H9 (cell line): ENCODE measurements around the gene EXO1. TPM values are rescaled to one million over a fixed set of nuclear protein-coding genes. Genes with fewer than 3 reads are reported as not detected.

ENCODE experiments used
- DNase-seq: peaks from one replicate; pipeline ENCODE4 v3.0.0-alpha.2; 2017
- H2AFZ ChIP-seq: one replicate; pipeline ENCODE4 v1.6.1; 2013; ENCODE audit warnings: mild to moderate bottlenecking, low read length, control low read depth, moderate library complexity
- H2AK5ac ChIP-seq: 2 replicates; pipeline ENCODE4 v1.6.1; 2013; ENCODE audit warnings: low read length, control low read depth, mixed read lengths; ENCODE audit not compliant: insufficient read length
- H2BK120ac ChIP-seq: one replicate; pipeline ENCODE4 v1.6.1; 2013; ENCODE audit warnings: low read depth, mild to moderate bottlenecking, low read length, control low read depth, inconsistent platforms; ENCODE audit not compliant: poor library complexity, severe bottlenecking
- H2BK12ac ChIP-seq: 2 replicates; pipeline ENCODE4 v1.6.1; 2013; ENCODE audit warnings: low read length, control low read depth, mixed read lengths, low read depth; ENCODE audit not compliant: insufficient read length
- H2BK15ac ChIP-seq: 2 replicates; pipeline ENCODE4 v1.6.1; 2013; ENCODE audit warnings: low read depth, low read length, control low read depth
- H2BK20ac ChIP-seq: one replicate; pipeline ENCODE4 v1.6.1; 2013; ENCODE audit warnings: low read depth, mild to moderate bottlenecking, low read length, control low read depth, inconsistent platforms; ENCODE audit not compliant: poor library complexity, severe bottlenecking
- H2BK5ac ChIP-seq: 2 replicates; pipeline ENCODE4 v1.6.1; 2013; ENCODE audit warnings: low read length, control low read depth, mixed read lengths; ENCODE audit not compliant: insufficient read length
- H3K14ac ChIP-seq: 2 replicates; pipeline ENCODE4 v1.6.1; 2013; ENCODE audit warnings: low read length, control low read depth; ENCODE audit not compliant: insufficient read depth
- H3K18ac ChIP-seq: 2 replicates; pipeline ENCODE4 v1.6.1; 2013; ENCODE audit warnings: low read depth, mild to moderate bottlenecking, mixed read lengths, low read length, control low read depth; ENCODE audit not compliant: insufficient read length
- H3K23ac ChIP-seq: 2 replicates; pipeline ENCODE4 v1.6.1; 2013; ENCODE audit warnings: low read length, control low read depth, mixed read lengths, low read depth; ENCODE audit not compliant: insufficient read length
- H3K23me2 ChIP-seq: 2 replicates; pipeline ENCODE4 v1.6.1; 2013; ENCODE audit warnings: low read depth, mild to moderate bottlenecking, mixed read lengths, low read length, control low read depth; ENCODE audit not compliant: insufficient read length, poor library complexity, severe bottlenecking
- H3K27ac ChIP-seq: 2 replicates; pipeline ENCODE4 v1.5.1; 2013; ENCODE audit warnings: low read length, control low read depth, mixed read lengths, low read depth; ENCODE audit not compliant: insufficient read length
- H3K27me3 ChIP-seq: 2 replicates; pipeline ENCODE4 v1.6.1; 2013; ENCODE audit warnings: low read length, control low read depth, inconsistent platforms; ENCODE audit not compliant: insufficient read depth
- H3K4ac ChIP-seq: 2 replicates; pipeline ENCODE4 v1.6.1; 2013; ENCODE audit warnings: low read depth, mild to moderate bottlenecking, control low read depth, inconsistent platforms, low read length, moderate library complexity
- H3K4me1 ChIP-seq: 2 replicates; pipeline ENCODE4 v1.6.1; 2013; ENCODE audit warnings: low read length, control low read depth, inconsistent platforms; ENCODE audit not compliant: insufficient read depth
- H3K4me2 ChIP-seq: 2 replicates; pipeline ENCODE4 v1.6.1; 2013; ENCODE audit warnings: low read length, control low read depth, mixed read lengths; ENCODE audit not compliant: insufficient read length, insufficient read depth
- H3K56ac ChIP-seq: 2 replicates; pipeline ENCODE4 v1.6.1; 2013; ENCODE audit warnings: low read depth, mild to moderate bottlenecking, mixed read lengths, low read length, control low read depth; ENCODE audit not compliant: insufficient read length
- H3K79me1 ChIP-seq: 2 replicates; pipeline ENCODE4 v1.6.1; 2013; ENCODE audit warnings: low read depth, mild to moderate bottlenecking, moderate library complexity, low read length, control low read depth, inconsistent platforms; ENCODE audit not compliant: insufficient read depth, poor library complexity, severe bottlenecking
- H3K79me2 ChIP-seq: 2 replicates; pipeline ENCODE4 v1.6.1; 2013; ENCODE audit warnings: low read length, control low read depth, inconsistent platforms; ENCODE audit not compliant: insufficient read depth
- H3K9ac ChIP-seq: 2 replicates; pipeline ENCODE4 v1.6.1; 2013; ENCODE audit warnings: low read length, control low read depth, mixed read lengths; ENCODE audit not compliant: insufficient read length; ENCODE audit errors: extremely low read depth
- H3K9me3 ChIP-seq: one replicate; pipeline ENCODE4 v1.6.1; 2013; ENCODE audit warnings: low read depth, low read length, inconsistent platforms; ENCODE audit not compliant: control insufficient read depth
- H3T11ph ChIP-seq: one replicate; pipeline ENCODE4 v1.6.1; 2013; ENCODE audit warnings: mild to moderate bottlenecking, low read length, control low read depth, inconsistent platforms
- H4K20me1 ChIP-seq: one replicate; pipeline ENCODE4 v1.6.1; 2013; ENCODE audit not compliant: control insufficient read depth, insufficient read length, insufficient read depth
- H4K5ac ChIP-seq: 2 replicates; pipeline ENCODE4 v1.6.1; 2013; ENCODE audit warnings: low read depth, mild to moderate bottlenecking, mixed read lengths, low read length, control low read depth; ENCODE audit not compliant: insufficient read length
- H4K8ac ChIP-seq: replicated peaks from 2 replicates; pipeline ENCODE4 v1.6.1; 2013; ENCODE audit warnings: low read length, control low read depth, mixed read lengths, low read depth; ENCODE audit not compliant: insufficient read length
- H4K91ac ChIP-seq: 2 replicates; pipeline ENCODE4 v1.6.1; 2013; ENCODE audit warnings: low read depth, mild to moderate bottlenecking, moderate library complexity, mixed read lengths, low read length, control low read depth; ENCODE audit not compliant: insufficient read length
- H3K27ac Mint-ChIP-seq, 3 experiments: 2 replicates in 2 of 3; 3 replicates in 1 of 3; pipeline ENCODE4 v1.8.0; 2020 to 2021; ENCODE audit warnings: mixed read lengths in 3 of 3, mild to moderate bottlenecking in 1 of 3, moderate library complexity in 1 of 3
- H3K27me3 Mint-ChIP-seq: 2 replicates; pipeline ENCODE4 v1.8.0; 2021; ENCODE audit warnings: low read depth, mild to moderate bottlenecking, moderate library complexity, mixed read lengths
- H3K36me3 Mint-ChIP-seq, 3 experiments: 2 replicates in 2 of 3; 3 replicates in 1 of 3; pipeline ENCODE4 v1.8.0; 2020 to 2021; ENCODE audit warnings: low read depth in 3 of 3, mixed read lengths in 3 of 3; ENCODE audit not compliant: insufficient read depth in 1 of 3
- H3K4me1 Mint-ChIP-seq, 2 experiments: 2 replicates each; pipeline ENCODE4 v1.8.0; 2020; ENCODE audit warnings: mixed read lengths in 2 of 2
- H3K4me3 Mint-ChIP-seq, 2 experiments: 2 replicates in 1 of 2; 3 replicates in 1 of 2; pipeline ENCODE4 v1.8.0; 2020 to 2021; ENCODE audit warnings: mild to moderate bottlenecking in 2 of 2, mixed read lengths in 2 of 2, moderate library complexity in 1 of 2
- H3K9me3 Mint-ChIP-seq, 2 experiments: 2 replicates in 1 of 2; 3 replicates in 1 of 2; pipeline ENCODE4 v1.8.0; 2020; ENCODE audit warnings: mild to moderate bottlenecking in 2 of 2, mixed read lengths in 2 of 2, moderate library complexity in 1 of 2
- WGBS: extraction: QIAGEN DNeasy Blood & Tissue Kit; methylation state at CpG from one replicate; pipeline ENCODE4 v1.1.7; 2013; ENCODE audit warnings: missing lambda C conversion rate, low lambda C conversion rate, mixed read lengths; ENCODE audit not compliant: insufficient read length; ENCODE audit errors: extremely low coverage; 5-methylcytosine and 5-hydroxymethylcytosine counted together
- total RNA-seq: library from RNA; stranded (reverse); gene quantifications from 2 replicates; pipeline ENCODE4 v1.2.1, GENCODE V29; 2021
- TF ChIP-seq, protein P1 (sequence below): fragments of 200-600 bp; sonication (generic); conservative IDR thresholded peaks from 3 replicates; pipeline ENCODE4 v1.8.0; 2021; ENCODE audit warnings: antibody characterized with exemption, mild to moderate bottlenecking

Gene EXO1
- total RNA-seq, 1 experiment from 2014 or later, result 43.2 TPM

DNA sequence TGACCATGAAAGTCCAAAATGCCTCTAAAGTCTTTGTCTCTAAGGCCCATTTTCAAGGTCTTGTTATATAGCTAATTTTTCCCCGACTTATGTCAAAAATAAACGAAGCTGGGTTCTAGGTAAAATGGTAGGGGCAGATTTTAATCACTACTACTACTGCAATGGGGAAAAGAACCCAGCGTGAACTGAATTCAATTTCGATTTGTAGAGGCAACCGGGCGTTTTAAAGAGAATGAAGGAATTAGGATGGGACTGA, 536 bp upstream of the EXO1 start:
- H3K18ac ChIP-seq, result peak overlapping the region; percentile 79
- DNase-seq, result no peak
- H4K8ac ChIP-seq, result no peak overlapping the region
- H3T11ph ChIP-seq, result no peak overlapping the region
- H3K79me1 ChIP-seq, result no peaks in the 10 kb centered on the region
- peaks cover 19 to 20% of the 10 kb centered on the region in 2 experiments for H3K4me1 Mint-ChIP-seq
- H3K4me1 ChIP-seq, result no peaks in the 10 kb centered on the region; the same call in 1 of the 2 replicates
- peak overlapping the region; percentile 97 to 98 for H3K4me3 Mint-ChIP-seq
- no peak overlapping the region for H2BK5ac ChIP-seq
- H3K79me2 ChIP-seq, result peaks cover 5% of the 10 kb centered on the region; the same call in 1 of the 2 replicates
- peak overlapping the region; percentile 70 for H4K5ac ChIP-seq
- no peaks in the 10 kb centered on the region; the same call in 1 of the 2 replicates for H3K27me3 Mint-ChIP-seq
- no CpG with 5 or more reads among the region's 6 CpGs for WGBS
- H3K56ac ChIP-seq, result no peak overlapping the region
- H2BK15ac ChIP-seq, result no peak overlapping the region
- H3K9ac ChIP-seq, result peak overlapping the region; percentile 25
- peaks cover 16 to 30% (median 26%) of the 10 kb centered on the region in 3 experiments for H3K36me3 Mint-ChIP-seq
- peak overlapping the region; percentile 10 for H2AK5ac ChIP-seq
- no peak overlapping the region for H3K27ac ChIP-seq
- peak overlapping the region; percentile 34 for H2AFZ ChIP-seq
- H3K9me3 ChIP-seq, result no peaks in the 10 kb centered on the region
- no peak overlapping the region for H2BK120ac ChIP-seq
- TF ChIP-seq, protein P1, sequence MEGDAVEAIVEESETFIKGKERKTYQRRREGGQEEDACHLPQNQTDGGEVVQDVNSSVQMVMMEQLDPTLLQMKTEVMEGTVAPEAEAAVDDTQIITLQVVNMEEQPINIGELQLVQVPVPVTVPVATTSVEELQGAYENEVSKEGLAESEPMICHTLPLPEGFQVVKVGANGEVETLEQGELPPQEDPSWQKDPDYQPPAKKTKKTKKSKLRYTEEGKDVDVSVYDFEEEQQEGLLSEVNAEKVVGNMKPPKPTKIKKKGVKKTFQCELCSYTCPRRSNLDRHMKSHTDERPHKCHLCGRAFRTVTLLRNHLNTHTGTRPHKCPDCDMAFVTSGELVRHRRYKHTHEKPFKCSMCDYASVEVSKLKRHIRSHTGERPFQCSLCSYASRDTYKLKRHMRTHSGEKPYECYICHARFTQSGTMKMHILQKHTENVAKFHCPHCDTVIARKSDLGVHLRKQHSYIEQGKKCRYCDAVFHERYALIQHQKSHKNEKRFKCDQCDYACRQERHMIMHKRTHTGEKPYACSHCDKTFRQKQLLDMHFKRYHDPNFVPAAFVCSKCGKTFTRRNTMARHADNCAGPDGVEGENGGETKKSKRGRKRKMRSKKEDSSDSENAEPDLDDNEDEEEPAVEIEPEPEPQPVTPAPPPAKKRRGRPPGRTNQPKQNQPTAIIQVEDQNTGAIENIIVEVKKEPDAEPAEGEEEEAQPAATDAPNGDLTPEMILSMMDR, result no peak
- H2BK12ac ChIP-seq, result no peak overlapping the region
- no peak overlapping the region for H2BK20ac ChIP-seq
- H3K14ac ChIP-seq, result no peak overlapping the region; the same call in 1 of the 2 replicates
- peaks cover 12% of the 10 kb centered on the region for H3K23me2 ChIP-seq
- H3K23ac ChIP-seq, result no peak overlapping the region
- no peaks in the 10 kb centered on the region for H3K27me3 ChIP-seq
- H3K4ac ChIP-seq, result no peak overlapping the region
- peak overlapping the region; percentile 99 to 100 (median 100); a peak in 6 of 7 replicates for H3K27ac Mint-ChIP-seq
- H4K91ac ChIP-seq, result no peak overlapping the region
- H3K4me2 ChIP-seq, result peak overlapping the region; percentile 80
- H3K9me3 Mint-ChIP-seq, result no peaks in the 10 kb centered on the region
- H4K20me1 ChIP-seq, result no peaks in the 10 kb centered on the region
